HepG2 (cell line): Measurements from ENCODE around the gene C1orf115. TPM values are rescaled to one million over a fixed set of nuclear protein-coding genes. Genes with fewer than 3 reads are reported as not detected.
A peak's percentile ranks its signal among the peaks of the same experiment; 100 is the strongest.

Experiments
- FOXK2 ChIP-seq: fragments of 450-650 bp; IDR thresholded peaks from 2 replicates; pipeline ENCODE4 v1.6.1; 2016
- GMEB1 ChIP-seq: sonication (generic); formaldehyde crosslinking; IDR thresholded peaks from 2 replicates; pipeline ENCODE4 v1.5.1; 2020; ENCODE audit warnings: missing genetic modification reagents, mild to moderate bottlenecking, borderline replicate concordance
- HCFC1 ChIP-seq: fragments of 150-350 bp; IDR thresholded peaks from 2 replicates; pipeline ENCODE4 v1.6.1; 2014; ENCODE audit warnings: low read depth, low read length
- HDAC1 ChIP-seq: sonication (generic); formaldehyde crosslinking; IDR thresholded peaks from 2 replicates; pipeline ENCODE4 v1.5.1; 2020; ENCODE audit warnings: mild to moderate bottlenecking, missing genetic modification reagents
- HES4 ChIP-seq: sonication (generic); formaldehyde crosslinking; IDR thresholded peaks from 2 replicates; pipeline ENCODE4 v1.9.0; 2021; ENCODE audit warnings: mild to moderate bottlenecking, missing genetic modification reagents, borderline replicate concordance
- KDM2A ChIP-seq: sonication (generic); formaldehyde crosslinking; IDR thresholded peaks from 2 replicates; pipeline ENCODE4 v1.4.0; 2020; ENCODE audit warnings: low read depth, missing genetic modification reagents, borderline replicate concordance
- MYNN ChIP-seq: sonication (generic); formaldehyde crosslinking; IDR thresholded peaks from 2 replicates; pipeline ENCODE4 v1.4.0; 2020; ENCODE audit warnings: mild to moderate bottlenecking, low read depth, missing genetic modification reagents
- NR1H2 ChIP-seq: sonication (generic); formaldehyde crosslinking; IDR thresholded peaks from 2 replicates; pipeline ENCODE4 v1.8.1; 2022; ENCODE audit warnings: low read depth, missing genetic modification reagents, borderline replicate concordance
- RFXAP ChIP-seq: sonication (generic); formaldehyde crosslinking; IDR thresholded peaks from 2 replicates; pipeline ENCODE4 v1.4.0; 2020; ENCODE audit warnings: missing genetic modification reagents, borderline replicate concordance
- RNF219 ChIP-seq: sonication (generic); formaldehyde crosslinking; IDR thresholded peaks from 2 replicates; pipeline ENCODE4 v1.5.0; 2020; ENCODE audit warnings: mild to moderate bottlenecking, missing genetic modification reagents
- ZBTB3 ChIP-seq: sonication (generic); formaldehyde crosslinking; IDR thresholded peaks from 2 replicates; pipeline ENCODE4 v1.4.0; 2020; ENCODE audit warnings: low read depth, mild to moderate bottlenecking, moderate library complexity, missing genetic modification reagents, borderline replicate concordance
- ZBTB33 ChIP-seq: sonication (generic); formaldehyde crosslinking; IDR thresholded peaks from 2 replicates; pipeline ENCODE4 v1.4.0; 2020; ENCODE audit warnings: missing genetic modification reagents
- ZNF136 ChIP-seq: sonication (generic); formaldehyde crosslinking; IDR thresholded peaks from 2 replicates; pipeline ENCODE4 v1.8.1; 2022; ENCODE audit warnings: low read depth, mild to moderate bottlenecking, moderate library complexity, missing genetic modification reagents
- ZNF232 ChIP-seq: sonication (generic); formaldehyde crosslinking; IDR thresholded peaks from 2 replicates; pipeline ENCODE4 v1.4.0; 2020; ENCODE audit warnings: missing genetic modification reagents, borderline replicate concordance
- ZNF280B ChIP-seq: sonication (generic); formaldehyde crosslinking; IDR thresholded peaks from 2 replicates; pipeline ENCODE4 v1.5.0; 2020; ENCODE audit warnings: missing genetic modification reagents, mild to moderate bottlenecking, borderline replicate concordance
- ZNF687 ChIP-seq: sonication (generic); formaldehyde crosslinking; IDR thresholded peaks from 2 replicates; pipeline ENCODE4 v1.5.1; 2020; ENCODE audit warnings: mild to moderate bottlenecking, missing genetic modification reagents, moderate library complexity
- ZNF720 ChIP-seq: sonication (generic); formaldehyde crosslinking; IDR thresholded peaks from 2 replicates; pipeline ENCODE4 v1.4.0; 2020; ENCODE audit warnings: missing genetic modification reagents
- polyA plus RNA-seq, 8 experiments: library from polyadenylated mRNA; depleted of rRNA in 3 of 8; stranded (reverse) in 7 of 8; unstranded in 1 of 8; fragments of >200 nt; fragmentation: Illumina TruSeq in 4 of 8; extraction: Trizol in 4 of 8; gene quantifications; 2 replicates each; pipeline versions ENCODE4 v1.2.1 to v1.2.3, GENCODE V29; 2011 to 2016; ENCODE audit warnings: low read depth in 4 of 8, missing spikeins in 1 of 8, mixed read lengths in 1 of 8; ENCODE audit not compliant: insufficient read depth in 1 of 8
- total RNA-seq, 5 experiments: library from RNA; depleted of rRNA; stranded (reverse); fragments of >200 nt; fragmentation: Illumina TruSeq; extraction: Trizol; gene quantifications; 2 replicates each; pipeline ENCODE4 v1.2.3, GENCODE V29; 2016; ENCODE audit warnings: low read depth in 1 of 5

Gene C1orf115
- total and polyA plus RNA-seq, 2 of the 13 experiments (the other 11 are each of a cell fraction or from before 2014, with no cell fraction given) = 25.2 to 85.9 TPM

- TF ChIP-seq RNF219 (no peak), ZNF720 (no peak), ZNF232 (CRISPR knock-in tag) (no peak), GMEB1 (CRISPR knock-in tag) (no peak), MYNN (no peak), HDAC1 (CRISPR knock-in tag) (peak; percentile 70), KDM2A (CRISPR knock-in tag) (no peak), FOXK2 (peak; percentile 93), ZNF136 (CRISPR knock-in tag) (no peak), HCFC1 (no peak), ZBTB33 (CRISPR knock-in tag) (no peak), ZNF280B (no peak), ZNF687 (CRISPR knock-in tag) (no peak), RFXAP (no peak), NR1H2 (CRISPR knock-in tag) (no peak), ZBTB3 (CRISPR knock-in tag) (no peak), HES4 (CRISPR knock-in tag) (no peak)
Observed at GRCh38 chr1:220734571-220735326, 44.6 kb downstream of the C1orf115 start (continued).
